HepG2 (cell line): ENCODE data around the gene UCHL3. TPM values are rescaled to one million over a fixed set of nuclear protein-coding genes. Genes with fewer than 3 reads are reported as not detected.

Experiments used
- E2F2 ChIP-seq: sonication (generic); formaldehyde crosslinking; IDR thresholded peaks from 2 replicates; pipeline ENCODE4 v1.4.0; 2020; ENCODE audit warnings: missing genetic modification reagents, borderline replicate concordance
- EHMT2 ChIP-seq: fragments of 200-600 bp; sonication (generic); IDR thresholded peaks from 2 replicates; pipeline ENCODE4 v1.7.0; 2017; ENCODE audit warnings: antibody characterized with exemption, low read depth, low read length, borderline replicate concordance
- HMGA1 ChIP-seq: sonication (generic); formaldehyde crosslinking; conservative IDR thresholded peaks from 2 replicates; pipeline ENCODE4 v1.4.0; 2020; ENCODE audit warnings: missing genetic modification reagents
- KLF11 ChIP-seq: IDR thresholded peaks from 2 replicates; pipeline ENCODE4 v1.6.1; 2016; ENCODE audit warnings: missing compliant biosample characterization
- NCOA5 ChIP-seq: sonication (generic); formaldehyde crosslinking; IDR thresholded peaks from 2 replicates; pipeline ENCODE4 v1.4.0; 2020; ENCODE audit warnings: missing genetic modification reagents
- RAD21 ChIP-seq: fragments of 450-650 bp; formaldehyde crosslinking; IDR thresholded peaks from 2 replicates; pipeline ENCODE4 v1.5.0; 2020; ENCODE audit warnings: mild to moderate bottlenecking
- SALL1 ChIP-seq: sonication (generic); formaldehyde crosslinking; IDR thresholded peaks from 2 replicates; pipeline ENCODE4 v1.8.0; 2022; ENCODE audit warnings: mild to moderate bottlenecking, missing genetic modification reagents
- TAF1 ChIP-seq: sonication (generic); formaldehyde crosslinking; IDR thresholded peaks from 2 replicates; pipeline ENCODE4 v1.4.0; 2020; ENCODE audit warnings: missing genetic modification reagents
- TBL1XR1 ChIP-seq: fragments of 150-350 bp; IDR thresholded peaks from 2 replicates; pipeline ENCODE4 v1.6.1; 2014; ENCODE audit warnings: borderline replicate concordance, low read length; ENCODE audit not compliant: partially characterized antibody
- TEAD2 ChIP-seq: sonication (generic); formaldehyde crosslinking; IDR thresholded peaks from 2 replicates; pipeline ENCODE4 v1.9.0; 2021; ENCODE audit warnings: missing genetic modification reagents
- ZBTB46 ChIP-seq: sonication (generic); formaldehyde crosslinking; IDR thresholded peaks from 2 replicates; pipeline ENCODE4 v1.4.0; 2020; ENCODE audit warnings: mild to moderate bottlenecking, missing genetic modification reagents, borderline replicate concordance
- ZBTB7B ChIP-seq: sonication (generic); formaldehyde crosslinking; IDR thresholded peaks from 2 replicates; pipeline ENCODE4 v1.4.0; 2020; ENCODE audit warnings: missing genetic modification reagents
- ZNF18 ChIP-seq: sonication (generic); formaldehyde crosslinking; IDR thresholded peaks from 2 replicates; pipeline ENCODE4 v1.8.0; 2022; ENCODE audit warnings: mild to moderate bottlenecking, missing genetic modification reagents; ENCODE audit not compliant: insufficient replicate concordance
- ZNF430 ChIP-seq: sonication (generic); formaldehyde crosslinking; IDR thresholded peaks from 2 replicates; pipeline ENCODE4 v1.9.0; 2021; ENCODE audit warnings: mild to moderate bottlenecking, missing genetic modification reagents
- ZNF501 ChIP-seq: sonication (generic); formaldehyde crosslinking; IDR thresholded peaks from 2 replicates; pipeline ENCODE4 v1.5.1; 2020; ENCODE audit warnings: mild to moderate bottlenecking, moderate library complexity, missing genetic modification reagents
- ZNF841 ChIP-seq: sonication (generic); formaldehyde crosslinking; IDR thresholded peaks from 2 replicates; pipeline ENCODE4 v1.8.1; 2023; ENCODE audit warnings: missing genetic modification reagents, borderline replicate concordance
- ZSCAN30 ChIP-seq: sonication (generic); formaldehyde crosslinking; IDR thresholded peaks from 2 replicates; pipeline ENCODE4 v1.5.0; 2020; ENCODE audit warnings: mild to moderate bottlenecking, missing genetic modification reagents
- polyA plus RNA-seq, 8 experiments: library from polyadenylated mRNA; depleted of rRNA in 3 of 8; stranded (reverse) in 7 of 8; unstranded in 1 of 8; fragments of >200 nt; fragmentation: Illumina TruSeq in 4 of 8; extraction: Trizol in 4 of 8; gene quantifications; 2 replicates each; pipeline versions ENCODE4 v1.2.1 to v1.2.3, GENCODE V29; 2011 to 2016; ENCODE audit warnings: low read depth in 4 of 8, missing spikeins in 1 of 8, mixed read lengths in 1 of 8; ENCODE audit not compliant: insufficient read depth in 1 of 8
- total RNA-seq, 5 experiments: library from RNA; depleted of rRNA; stranded (reverse); fragments of >200 nt; fragmentation: Illumina TruSeq; extraction: Trizol; gene quantifications; 2 replicates each; pipeline ENCODE4 v1.2.3, GENCODE V29; 2016; ENCODE audit warnings: low read depth in 1 of 5
- TF ChIP-seq, protein P1 (sequence below): sonication (generic); formaldehyde crosslinking; IDR thresholded peaks from 2 replicates; pipeline ENCODE4 v1.5.0; 2020; ENCODE audit warnings: missing genetic modification reagents
- TF ChIP-seq, protein P2 (sequence below): sonication (generic); formaldehyde crosslinking; IDR thresholded peaks from 2 replicates; pipeline ENCODE4 v1.8.1; 2023; ENCODE audit warnings: mild to moderate bottlenecking, missing genetic modification reagents

Gene UCHL3
- total and polyA plus RNA-seq, 2 of the 13 experiments (the other 11 are each of a cell fraction or from before 2014, with no cell fraction given), result 36.2 to 93.3 TPM

DNA sequence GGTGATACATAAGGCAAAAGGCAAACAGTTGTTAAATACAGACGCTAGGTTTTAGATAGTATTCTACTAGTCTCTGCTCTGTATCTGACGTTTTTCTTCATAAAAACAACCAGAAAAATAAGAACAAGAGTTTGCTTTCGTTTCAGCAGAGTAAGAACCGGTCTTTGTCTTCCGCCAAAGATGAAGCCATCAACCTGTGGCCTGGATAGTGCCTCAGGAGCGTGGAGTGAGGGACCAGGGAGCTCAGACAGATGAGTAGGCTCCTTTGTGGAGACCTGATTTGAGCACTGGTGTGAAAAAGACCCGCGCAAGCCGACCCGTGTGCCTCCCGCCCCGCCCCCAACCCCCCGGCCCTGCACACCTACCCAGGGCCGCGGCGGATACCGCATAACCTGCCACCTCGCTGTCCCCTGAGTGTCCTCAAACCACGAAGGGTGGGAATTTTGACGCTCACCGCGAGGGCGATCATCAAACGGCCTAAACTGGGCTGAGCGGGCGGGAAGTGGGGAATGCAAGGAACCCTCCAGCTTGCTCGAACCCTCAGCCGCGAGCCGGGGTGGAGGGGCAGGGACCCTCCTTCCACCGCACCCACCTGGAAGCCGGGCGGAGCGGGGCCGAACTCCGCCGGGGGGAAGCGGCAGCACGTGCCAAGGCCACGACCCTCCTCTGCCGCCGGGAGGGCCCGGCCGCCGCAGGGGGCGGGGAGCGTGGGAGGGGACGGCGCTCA lies 85.7 kb downstream of the UCHL3 start (continued):
- TF ChIP-seq E2F2 (CRISPR knock-in tag) (no peak), RAD21 (CRISPR knock-in tag) (no peak), ZNF18 (CRISPR knock-in tag) (no peak), TEAD2 (CRISPR knock-in tag) (no peak), SALL1 (peak; percentile 44), ZSCAN30 (no peak), HMGA1 (CRISPR knock-in tag) (no peak), ZNF841 (CRISPR knock-in tag) (no peak), TAF1 (no peak), EHMT2 (no peak), TBL1XR1 (no peak), NCOA5 (no peak), ZBTB7B (peak; percentile 77), ZNF501 (CRISPR knock-in tag) (no peak), ZBTB46 (CRISPR knock-in tag) (no peak), ZNF430 (CRISPR knock-in tag) (peak; percentile 54; the same call in 1 of the 2 replicates), KLF11 (CRISPR knock-in tag) (no peak)
- TF ChIP-seq, protein P1, sequence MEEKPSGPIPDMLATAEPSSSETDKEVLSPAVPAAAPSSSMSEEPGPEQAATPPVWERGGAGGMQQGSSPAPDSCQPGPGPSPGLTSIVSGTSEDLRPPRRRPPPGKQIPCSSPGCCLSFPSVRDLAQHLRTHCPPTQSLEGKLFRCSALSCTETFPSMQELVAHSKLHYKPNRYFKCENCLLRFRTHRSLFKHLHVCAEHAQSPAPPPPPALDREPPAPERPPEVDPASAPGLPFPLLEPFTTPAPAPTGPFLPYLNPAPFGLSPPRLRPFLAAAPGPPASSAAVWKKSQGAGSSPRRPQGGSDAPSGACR (CRISPR knock-in tag), result peak; percentile 64
- TF ChIP-seq, protein P2, sequence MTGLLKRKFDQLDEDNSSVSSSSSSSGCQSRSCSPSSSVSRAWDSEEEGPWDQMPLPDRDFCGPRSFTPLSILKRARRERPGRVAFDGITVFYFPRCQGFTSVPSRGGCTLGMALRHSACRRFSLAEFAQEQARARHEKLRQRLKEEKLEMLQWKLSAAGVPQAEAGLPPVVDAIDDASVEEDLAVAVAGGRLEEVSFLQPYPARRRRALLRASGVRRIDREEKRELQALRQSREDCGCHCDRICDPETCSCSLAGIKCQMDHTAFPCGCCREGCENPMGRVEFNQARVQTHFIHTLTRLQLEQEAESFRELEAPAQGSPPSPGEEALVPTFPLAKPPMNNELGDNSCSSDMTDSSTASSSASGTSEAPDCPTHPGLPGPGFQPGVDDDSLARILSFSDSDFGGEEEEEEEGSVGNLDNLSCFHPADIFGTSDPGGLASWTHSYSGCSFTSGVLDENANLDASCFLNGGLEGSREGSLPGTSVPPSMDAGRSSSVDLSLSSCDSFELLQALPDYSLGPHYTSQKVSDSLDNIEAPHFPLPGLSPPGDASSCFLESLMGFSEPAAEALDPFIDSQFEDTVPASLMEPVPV (CRISPR knock-in tag), result no peak
